NCI-H1436 treated with DMSO at 0.1 percent for 48 hours (cell line): ENCODE results near the gene SLC6A6.
"Not testable (repeated sequence)": the region's sequence is repeated elsewhere in the genome, so short reads cannot be mapped to it uniquely, and the experiment has no call there.

Experiments used
- DNase-seq: peaks from one replicate; lab custom pipeline; 2025; lab: John Stamatoyannopoulos, UW

Gene SLC6A6

DNA sequence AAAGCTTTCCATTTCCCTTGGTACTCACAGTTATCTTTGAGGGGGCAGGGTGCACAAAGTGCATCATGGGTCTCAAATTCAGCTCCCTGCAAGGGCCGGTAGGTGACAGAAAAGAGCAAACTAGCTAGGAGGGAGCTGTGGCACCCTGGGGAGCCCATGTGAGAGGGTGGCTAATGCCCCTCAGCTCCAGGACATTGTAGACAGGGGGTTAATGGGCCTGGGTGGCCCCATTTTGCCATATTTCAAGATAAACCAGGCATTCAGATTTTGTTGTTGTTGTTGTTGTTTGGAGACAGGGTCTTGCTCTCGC is 3.7 kb upstream of the SLC6A6 start:
- no peak for DNase-seq

GRCh38 chr3:14401692-14402303 is 608 bp upstream of the SLC6A6 start:
- DNase-seq = no peak

- no peak for DNase-seq
These were observed 1.3 kb downstream of the SLC6A6 start for GRCh38 chr3:14403619-14404155.

GRCh38 chr3:14404186-14404585 is 1.8 kb downstream of the SLC6A6 start:
- no peak for DNase-seq

DNA sequence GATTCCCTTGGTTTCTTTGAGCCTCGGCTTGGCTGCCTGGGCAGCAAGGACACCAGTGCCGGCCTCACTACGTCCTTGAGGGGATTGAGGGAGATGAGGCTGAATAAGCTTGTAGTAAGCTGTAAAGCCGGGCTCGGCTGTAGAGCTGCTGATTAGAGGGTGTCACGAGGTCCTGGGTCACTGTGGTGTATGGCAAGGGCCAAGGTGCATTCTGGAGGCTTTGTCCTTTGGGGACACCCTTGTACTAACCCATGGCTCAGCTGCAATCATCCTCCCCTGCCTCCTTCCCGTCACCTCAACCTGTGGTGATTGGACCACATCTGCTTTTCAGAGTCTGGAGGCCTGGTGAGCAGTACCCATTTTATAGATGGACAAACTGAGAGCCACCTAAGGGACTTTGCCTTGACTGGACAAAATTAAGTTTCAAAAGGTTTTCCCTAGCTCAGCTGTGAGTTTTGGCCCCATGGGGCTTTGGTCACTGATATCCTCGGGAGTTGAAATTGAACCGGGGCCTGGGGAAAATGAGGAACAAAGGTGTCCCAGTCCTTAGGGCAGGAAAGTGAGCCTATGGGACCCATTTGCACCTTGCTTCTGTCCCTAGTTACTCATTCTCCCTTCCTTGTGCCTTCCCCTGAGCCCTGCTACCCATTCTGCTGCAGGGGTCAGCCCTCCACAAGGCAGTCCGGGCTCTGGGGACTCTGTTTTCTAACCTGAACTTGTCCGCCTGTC is 2.4 kb downstream of the SLC6A6 start:
- no peak for DNase-seq

GRCh38 chr3:14405360-14406238 is 3.2 kb downstream of the SLC6A6 start:
- DNase-seq = no peak

- DNase-seq = no peak
These were observed 3.9 kb downstream of the SLC6A6 start for GRCh38 chr3:14406336-14406735.

GRCh38 chr3:14406766-14407165 is 4.4 kb downstream of the SLC6A6 start:
- DNase-seq = no peak

GRCh38 chr3:14407203-14407602 is 4.8 kb downstream of the SLC6A6 start:
- no peak for DNase-seq

GRCh38 chr3:14409779-14410063 is 7.3 kb downstream of the SLC6A6 start:
- not testable (repeated sequence) for DNase-seq

GRCh38 chr3:14410106-14410502 is 7.7 kb downstream of the SLC6A6 start:
- no peak for DNase-seq

DNA sequence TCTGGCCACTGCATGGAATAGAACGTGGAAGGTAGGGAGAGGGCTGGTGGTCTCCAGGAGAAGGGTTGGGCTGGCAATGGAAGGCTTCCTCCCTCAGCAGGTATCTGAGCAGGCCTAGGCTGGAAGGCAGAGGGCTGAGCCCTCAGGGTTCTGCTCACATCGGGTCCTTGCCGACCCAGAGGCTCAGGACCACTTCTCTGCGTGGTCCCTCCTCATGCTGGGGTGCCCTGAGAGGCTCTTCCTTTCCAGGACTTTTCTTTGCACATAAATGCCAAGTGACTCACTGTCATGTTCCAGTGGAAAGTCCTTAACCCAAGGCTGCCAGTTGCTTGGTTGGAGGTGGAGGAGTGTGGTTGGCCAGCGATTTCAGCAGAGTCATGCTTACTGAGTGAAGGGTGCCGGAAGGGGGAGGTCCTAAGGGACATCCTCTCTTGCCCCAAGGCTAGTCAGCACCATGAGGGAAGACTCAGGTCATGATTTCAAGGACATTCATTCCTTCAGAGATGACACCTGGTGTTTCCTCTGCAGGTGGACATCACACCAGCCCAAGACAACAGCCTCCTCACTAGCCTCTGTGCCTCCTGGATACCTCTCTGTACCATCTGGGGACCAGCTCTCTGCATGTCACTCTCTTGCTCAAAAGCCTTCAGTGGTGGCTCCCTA is 8.2 kb downstream of the SLC6A6 start:
- DNase-seq = no peak

DNA sequence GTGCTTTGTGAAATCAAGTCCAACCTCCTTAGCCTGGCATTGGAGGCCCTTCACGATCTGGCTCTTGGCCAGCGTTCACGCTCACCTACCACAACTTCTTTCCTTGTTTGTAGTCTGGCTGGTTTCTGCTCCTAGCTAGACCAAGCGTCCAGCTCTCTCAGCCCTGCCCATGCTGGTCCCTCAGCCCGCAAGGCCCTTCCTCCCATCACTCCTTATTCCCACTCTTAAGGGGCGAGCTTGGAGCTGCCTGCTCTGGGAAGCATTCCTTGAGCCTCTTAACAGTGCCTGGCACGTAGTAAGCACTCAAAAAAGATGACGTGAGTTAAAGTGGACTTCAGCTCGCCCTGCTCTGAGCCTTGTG is 8.7 kb downstream of the SLC6A6 start:
- DNase-seq = no peak

- DNase-seq = no peak
These were observed 9.6 kb downstream of the SLC6A6 start for GRCh38 chr3:14411988-14412387.

- DNase-seq = no peak
These were observed 10.5 kb downstream of the SLC6A6 start for GRCh38 chr3:14412831-14413380.

DNA sequence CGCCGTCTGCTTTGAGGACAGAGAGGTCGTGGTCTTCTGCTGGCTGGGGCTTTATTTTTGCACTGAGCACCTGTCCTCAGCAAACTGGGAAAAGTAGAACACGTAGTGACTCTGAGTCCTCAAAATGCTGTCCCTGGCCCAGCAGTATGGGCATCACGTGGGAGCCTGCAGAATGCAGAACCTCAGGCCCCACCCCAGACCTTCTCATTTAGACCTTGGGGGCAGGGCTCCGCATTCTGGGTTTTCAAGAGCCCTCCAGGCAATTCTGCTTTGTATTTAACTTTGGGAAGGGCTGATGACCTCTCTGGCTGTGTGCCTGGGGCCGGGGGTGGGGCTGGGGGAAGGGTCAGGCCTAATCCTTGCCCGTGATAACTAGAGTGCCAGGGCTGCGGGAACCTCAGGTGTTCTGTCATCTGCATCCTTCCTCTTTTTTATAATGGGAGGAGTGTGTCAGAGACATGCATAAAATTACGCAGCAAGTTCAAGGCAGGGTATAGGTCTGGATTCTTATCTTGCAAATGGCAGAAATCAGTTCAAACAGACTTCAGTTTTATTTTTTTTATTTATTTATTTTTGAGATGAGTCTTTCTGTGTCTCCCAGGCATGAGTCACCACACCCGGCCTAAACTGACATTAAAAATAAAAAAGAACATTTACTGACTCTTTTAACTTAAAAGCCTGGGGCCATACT is 11.1 kb downstream of the SLC6A6 start:
- no peak for DNase-seq

GRCh38 chr3:14414846-14415464 is 12.5 kb downstream of the SLC6A6 start:
- DNase-seq = no peak

GRCh38 chr3:14415501-14415900 is 13.1 kb downstream of the SLC6A6 start:
- no peak for DNase-seq

GRCh38 chr3:14416453-14416852 is 14.0 kb downstream of the SLC6A6 start:
- DNase-seq = no peak

DNA sequence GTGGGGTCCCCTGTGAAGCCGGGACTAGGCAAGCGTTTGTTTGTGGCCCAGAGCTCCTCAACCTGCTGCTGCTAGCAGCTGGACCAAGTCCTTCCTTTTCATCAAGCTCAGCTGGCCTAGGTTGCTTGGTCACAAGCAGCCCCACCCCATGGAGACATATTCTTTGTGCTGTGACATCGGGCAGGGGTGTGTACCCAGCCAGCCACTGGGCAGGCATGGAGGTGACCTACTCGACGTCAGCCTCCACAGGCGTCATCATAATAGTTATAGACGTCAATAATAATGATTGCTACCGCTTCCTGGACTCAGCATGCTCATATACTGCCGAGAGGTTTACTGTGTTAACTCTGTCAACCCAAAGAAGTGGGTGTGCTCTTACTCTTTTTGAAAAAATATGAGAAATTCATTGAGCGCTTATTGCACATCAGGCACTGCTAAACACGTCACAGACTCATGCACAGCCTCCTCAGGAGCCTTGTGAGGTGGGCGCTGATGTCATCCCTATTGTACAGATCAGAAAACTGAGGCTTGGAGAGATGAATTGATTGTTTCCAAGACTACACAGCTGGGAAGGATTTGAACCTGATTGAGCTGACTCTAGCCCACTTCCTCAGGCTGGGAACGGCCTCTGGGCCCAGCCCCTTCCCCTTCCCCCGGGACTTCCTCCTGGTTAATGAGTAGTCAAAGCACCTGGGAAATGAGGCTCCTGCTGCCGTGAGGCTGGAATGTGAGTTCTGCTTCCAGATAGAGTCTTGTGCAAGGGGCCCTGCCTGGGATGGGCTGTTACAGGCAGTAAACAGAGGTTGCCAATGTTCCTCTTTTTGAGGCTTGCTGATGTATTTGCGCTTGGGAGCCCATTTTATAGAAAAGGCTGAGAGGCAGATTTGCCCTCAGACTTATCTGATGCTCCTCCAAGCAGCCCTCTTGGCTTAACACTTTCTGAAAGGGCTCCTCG is 16.2 kb downstream of the SLC6A6 start:
- DNase-seq = no peak
